IMR-90 (cell line): ENCODE results near the gene SETDB1.

ENCODE experiments used
- CEBPB ChIP-seq: IDR thresholded peaks from 2 replicates; pipeline ENCODE4 v1.6.1; 2012; ENCODE audit warnings: low read depth, low read length, improper control_type of control experiment
- MAZ ChIP-seq: IDR thresholded peaks from 2 replicates; pipeline ENCODE4 v1.6.1; 2012; ENCODE audit warnings: low read depth, mild to moderate bottlenecking, low read length, improper control_type of control experiment, moderate library complexity, borderline replicate concordance
- MXI1 ChIP-seq: IDR thresholded peaks from 2 replicates; pipeline ENCODE4 v1.6.1; 2012; ENCODE audit warnings: low read depth, mild to moderate bottlenecking, low read length, moderate library complexity, borderline replicate concordance
- POLR2A ChIP-seq: IDR thresholded peaks from 2 replicates; pipeline ENCODE4 v1.6.1; 2012; ENCODE audit warnings: mild to moderate bottlenecking, low read depth, low read length
- SMC3 ChIP-seq: fragments of 150-350 bp; IDR thresholded peaks from 2 replicates; pipeline ENCODE4 v1.6.1; 2016; ENCODE audit warnings: low read depth, mild to moderate bottlenecking, antibody characterized with exemption, low read length, moderate library complexity
- TF ChIP-seq, protein P1 (sequence below): conservative IDR thresholded peaks from 2 replicates; pipeline ENCODE4 v1.5.1; 2012; ENCODE audit warnings: mild to moderate bottlenecking, low read depth, low read length, improper control_type of control experiment

DNA sequence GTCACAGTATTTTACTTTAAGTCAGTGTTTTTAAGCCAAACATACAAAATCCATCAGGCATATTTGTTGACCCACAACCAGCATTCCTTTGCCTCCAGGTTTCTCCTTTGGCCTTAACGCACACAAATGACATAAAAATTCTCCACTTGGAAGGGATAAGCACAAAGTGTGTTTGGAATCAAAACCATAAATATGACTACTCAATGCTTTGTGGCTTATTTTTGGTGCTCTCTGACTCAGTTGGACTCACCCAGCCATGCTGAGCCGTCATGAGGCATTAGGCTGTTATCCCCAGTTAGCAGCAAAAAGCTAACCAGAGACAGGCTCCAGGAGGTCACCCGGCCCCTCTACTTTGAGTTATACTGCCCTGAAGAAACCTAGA is 83.0 kb downstream of the SETDB1 start:
- TF ChIP-seq SMC3 (no peak), POLR2A (no peak), CEBPB (no peak), MXI1 (no peak), MAZ (no peak)
- TF ChIP-seq, protein P1, sequence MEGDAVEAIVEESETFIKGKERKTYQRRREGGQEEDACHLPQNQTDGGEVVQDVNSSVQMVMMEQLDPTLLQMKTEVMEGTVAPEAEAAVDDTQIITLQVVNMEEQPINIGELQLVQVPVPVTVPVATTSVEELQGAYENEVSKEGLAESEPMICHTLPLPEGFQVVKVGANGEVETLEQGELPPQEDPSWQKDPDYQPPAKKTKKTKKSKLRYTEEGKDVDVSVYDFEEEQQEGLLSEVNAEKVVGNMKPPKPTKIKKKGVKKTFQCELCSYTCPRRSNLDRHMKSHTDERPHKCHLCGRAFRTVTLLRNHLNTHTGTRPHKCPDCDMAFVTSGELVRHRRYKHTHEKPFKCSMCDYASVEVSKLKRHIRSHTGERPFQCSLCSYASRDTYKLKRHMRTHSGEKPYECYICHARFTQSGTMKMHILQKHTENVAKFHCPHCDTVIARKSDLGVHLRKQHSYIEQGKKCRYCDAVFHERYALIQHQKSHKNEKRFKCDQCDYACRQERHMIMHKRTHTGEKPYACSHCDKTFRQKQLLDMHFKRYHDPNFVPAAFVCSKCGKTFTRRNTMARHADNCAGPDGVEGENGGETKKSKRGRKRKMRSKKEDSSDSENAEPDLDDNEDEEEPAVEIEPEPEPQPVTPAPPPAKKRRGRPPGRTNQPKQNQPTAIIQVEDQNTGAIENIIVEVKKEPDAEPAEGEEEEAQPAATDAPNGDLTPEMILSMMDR: no peak
